HG02759 (cell line): Measurements from ENCODE around the gene NUMB.

Source experiments
- ATAC-seq: cut with Tn5 transposase; IDR thresholded peaks from one replicate; pipeline ENCODE4 v1.9.1; 2021; ENCODE audit warnings: mild to moderate bottlenecking, moderate library complexity; ENCODE audit not compliant: unreplicated experiment

The NUMB gene

DNA sequence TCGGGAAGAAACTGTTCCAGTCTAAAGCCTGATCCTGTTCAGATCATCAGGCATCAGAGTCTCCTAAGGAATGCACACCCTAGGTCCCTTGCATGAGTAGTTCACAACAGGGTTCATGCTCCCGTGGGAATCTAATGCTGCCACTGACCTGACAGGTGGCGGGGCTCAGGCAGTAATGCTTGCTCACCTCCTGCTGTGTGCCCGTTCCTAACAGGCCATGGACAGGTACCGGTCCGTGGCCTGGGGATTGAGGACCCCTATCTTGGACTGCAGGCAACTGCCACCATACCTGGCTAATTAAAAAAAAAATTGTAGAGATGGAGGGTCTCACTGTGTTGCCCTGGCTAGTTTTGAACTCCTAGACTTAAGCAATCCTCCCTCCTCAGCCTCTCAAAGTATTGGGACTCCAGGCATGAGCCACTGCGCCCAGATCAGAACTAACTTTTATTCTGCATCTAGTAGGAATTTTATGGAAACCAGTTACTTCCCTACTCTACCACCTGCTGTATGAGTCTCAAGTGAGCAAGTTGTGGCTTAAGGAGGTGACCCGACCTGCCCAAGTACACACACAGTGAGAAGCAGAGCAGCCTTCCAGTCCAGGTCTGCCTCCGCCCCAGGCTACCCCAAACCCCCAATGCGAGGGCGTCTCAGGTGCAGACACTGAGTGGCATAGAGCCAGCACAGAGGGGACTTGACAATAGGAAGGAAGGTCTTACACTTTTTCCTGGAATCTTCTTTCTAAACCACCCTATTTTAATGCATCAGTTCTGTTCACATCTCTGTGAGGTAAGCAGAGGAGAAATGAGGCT, 223.6 kb downstream of the NUMB start:
- ATAC-seq = no peak

DNA sequence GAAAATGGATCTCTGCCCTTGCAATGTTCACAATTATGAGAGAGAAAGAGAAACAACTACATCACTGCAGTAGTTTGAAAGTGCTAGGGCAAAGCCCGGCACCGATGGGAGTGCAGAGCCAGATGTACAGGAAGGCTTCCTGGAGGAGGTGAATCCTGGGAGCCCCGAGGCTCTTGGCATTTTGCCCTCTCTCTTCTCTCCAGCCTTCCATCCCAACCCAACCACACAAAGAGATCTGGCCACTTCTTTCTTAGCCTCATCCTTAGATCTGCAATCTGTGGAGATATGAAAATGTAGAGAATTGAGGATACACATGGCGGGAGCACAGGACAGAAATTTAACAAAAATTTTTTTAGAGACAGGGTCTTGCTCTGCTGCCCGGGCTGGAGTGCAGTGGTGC, 224.3 kb downstream of the NUMB start:
- ATAC-seq = no peak

DNA sequence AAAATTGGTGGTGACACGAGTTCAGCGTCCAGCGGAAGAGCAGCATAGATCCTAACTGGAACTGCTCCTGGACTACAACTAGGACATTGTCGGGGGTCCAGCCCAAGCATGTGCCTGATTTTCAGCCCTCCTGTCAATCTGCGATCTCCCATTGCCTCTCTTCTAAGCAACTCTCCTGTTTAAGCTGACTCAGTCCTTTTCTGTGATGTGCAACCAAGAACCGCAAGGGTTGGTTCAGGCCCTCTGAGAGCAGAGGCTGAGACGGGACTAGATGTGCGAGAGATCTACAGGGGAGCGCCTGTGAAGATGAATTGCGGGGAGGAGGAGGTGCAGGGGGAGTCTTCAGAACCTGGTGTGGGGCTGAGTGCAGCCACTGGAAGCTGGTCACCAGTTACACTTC, 224.8 kb downstream of the NUMB start:
- no peak for ATAC-seq

DNA sequence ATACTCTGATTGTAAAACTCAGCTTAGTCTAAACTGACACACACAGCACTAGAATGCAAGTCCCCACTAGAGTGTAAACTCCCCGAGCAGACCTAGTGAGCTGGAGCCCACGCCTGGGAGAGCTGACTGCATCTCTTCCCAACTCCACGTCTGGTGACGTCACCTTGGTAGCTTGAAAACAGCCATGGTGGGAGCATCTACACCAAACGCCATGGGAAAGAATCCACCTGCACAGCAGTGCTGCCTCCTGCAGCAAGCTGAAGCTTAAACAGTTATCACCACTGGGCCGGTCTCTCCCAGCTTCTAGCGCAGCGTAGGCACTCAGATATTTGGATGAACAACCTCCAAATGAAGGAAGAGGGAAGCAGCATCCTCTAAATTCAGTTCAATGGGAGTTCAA, 225.4 kb downstream of the NUMB start:
- ATAC-seq = no peak

DNA sequence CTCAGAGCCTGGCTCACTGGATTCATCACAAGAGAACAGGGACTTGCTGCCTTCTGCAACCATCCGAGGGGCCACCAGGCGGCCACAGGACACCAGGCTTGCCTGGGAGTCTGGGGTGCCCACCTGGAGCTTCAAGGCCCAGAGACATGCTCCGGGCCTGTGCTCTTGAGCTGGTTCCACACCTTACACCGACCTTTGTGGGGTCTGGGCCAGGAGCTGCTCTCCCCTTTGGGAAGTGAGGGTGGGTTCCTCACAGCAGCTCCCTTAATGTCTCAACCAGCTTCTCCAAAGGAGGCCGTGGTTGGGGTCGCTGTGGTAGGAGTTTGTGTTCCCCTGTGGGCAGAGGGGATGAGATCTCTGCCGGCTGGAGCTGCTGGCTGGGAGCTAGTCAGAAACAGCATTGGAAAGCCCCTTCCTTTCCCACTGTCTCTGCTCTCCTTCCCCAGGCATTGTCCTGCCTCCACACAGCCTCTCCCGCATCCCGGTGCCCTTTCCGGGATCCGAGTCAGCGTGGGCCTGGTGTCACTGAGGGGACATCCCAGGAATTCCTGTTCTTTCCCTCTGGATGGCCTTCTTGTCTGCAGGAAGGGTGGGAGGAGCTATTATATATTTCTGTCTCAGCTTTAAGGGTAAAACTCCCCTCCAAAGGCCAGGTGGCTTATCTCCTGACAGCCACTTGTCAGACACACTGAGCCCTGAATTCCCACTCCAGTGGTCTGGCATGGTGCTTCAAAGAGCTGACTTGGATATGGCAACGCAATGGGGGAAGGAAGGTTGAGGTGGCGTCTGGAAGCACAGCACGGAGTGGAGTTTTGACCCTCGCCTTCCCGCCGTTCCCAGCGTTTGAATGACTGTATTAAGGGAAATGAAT, 226.1 kb downstream of the NUMB start:
- ATAC-seq = peak; percentile 48

DNA sequence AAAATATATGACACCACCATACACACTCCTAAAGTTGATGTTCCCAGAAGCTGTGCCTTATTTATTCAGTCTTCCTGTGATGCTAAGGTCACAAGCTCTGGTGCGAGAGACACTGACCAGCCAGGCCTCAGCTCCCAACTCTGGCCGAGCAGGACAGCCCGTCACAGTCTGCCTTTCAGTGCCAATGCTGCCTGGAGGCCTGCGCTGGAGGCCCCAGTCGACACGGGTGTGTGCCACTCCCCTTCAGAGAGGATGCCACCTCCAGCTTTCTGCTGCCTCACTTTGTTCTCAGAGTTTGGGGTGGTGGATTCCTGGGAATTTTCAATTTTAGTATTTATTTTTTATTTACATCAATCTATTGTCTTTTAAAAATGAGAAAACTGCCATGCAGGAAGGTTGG, 228.3 kb downstream of the NUMB start:
- ATAC-seq = no peak

DNA sequence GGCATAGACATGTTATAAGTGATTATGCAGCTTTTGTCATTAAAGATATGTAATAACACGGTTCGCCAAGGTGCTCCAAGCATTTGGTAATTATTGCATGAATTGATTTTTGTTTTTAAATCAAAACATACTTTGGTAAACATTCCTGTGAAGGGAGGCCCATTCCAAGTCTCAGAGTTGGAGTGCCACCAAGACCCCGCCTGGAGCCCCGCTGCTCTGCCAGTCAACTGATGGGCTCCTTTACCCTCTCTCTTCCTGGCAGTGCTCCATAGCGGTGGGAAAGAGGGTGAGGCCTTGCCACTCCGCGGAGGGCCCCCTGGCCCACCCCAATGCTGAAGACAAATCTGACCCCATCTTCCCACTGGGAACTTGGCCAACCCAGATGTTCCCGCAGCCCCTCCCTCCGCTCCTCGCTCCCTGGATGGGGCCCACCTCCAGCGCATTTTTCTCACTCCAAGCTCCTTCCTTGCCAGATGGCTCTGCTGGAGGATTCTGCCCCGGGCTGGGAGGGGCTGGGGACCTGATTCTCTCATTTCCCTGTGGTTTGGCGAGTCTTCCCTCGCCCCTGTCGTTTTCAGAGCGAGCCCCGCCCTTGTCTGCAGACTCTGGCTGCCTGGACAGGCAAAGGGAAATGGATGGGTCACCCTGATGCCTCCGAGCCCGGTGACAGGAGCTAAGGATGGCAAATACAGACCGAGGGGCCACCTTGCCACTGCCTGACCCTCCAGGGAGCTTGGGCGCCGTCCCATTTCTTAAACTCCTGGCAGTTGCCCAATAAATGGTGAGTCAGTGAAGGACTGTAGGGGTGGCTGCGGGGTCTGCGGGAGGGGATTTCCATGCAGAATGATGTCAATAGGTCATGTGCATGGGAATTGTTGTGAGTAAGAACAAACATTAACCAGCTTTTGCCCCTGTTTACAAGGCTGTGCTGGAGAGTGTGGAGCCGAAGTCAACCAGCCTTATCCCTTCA, 230.2 kb downstream of the NUMB start:
- no peak for ATAC-seq

DNA sequence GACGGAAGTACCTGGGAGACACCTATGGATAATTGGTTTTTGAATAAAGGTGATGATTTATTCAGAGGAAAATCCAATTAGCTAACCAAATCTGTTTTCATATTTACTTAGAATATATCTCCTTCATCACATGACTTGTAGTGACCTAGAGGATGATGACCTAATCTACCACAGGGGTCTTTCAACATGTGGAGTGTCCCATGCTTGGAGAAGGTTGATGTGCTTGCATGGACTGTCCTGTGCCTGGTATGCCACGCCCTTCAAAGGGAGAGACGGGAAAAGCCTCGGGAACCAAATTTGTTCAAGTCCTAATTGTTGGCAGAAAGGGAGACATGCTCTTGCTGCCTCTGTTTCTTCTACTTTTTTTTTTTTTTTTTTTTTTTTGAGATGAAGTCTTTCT, 232.8 kb downstream of the NUMB start:
- ATAC-seq = no peak
